GM12878 (cell line): Measurements from ENCODE around the gene ADIG. TPM values are rescaled to one million over a fixed set of nuclear protein-coding genes. Genes with fewer than 3 reads are reported as not detected.

ENCODE experiments used
- ATAC-seq: fragments of 200-7000 bp; cut with Tn5 transposase; 3 replicates; pipeline ENCODE4 v1.9.1; 2020; ENCODE audit warnings: mild to moderate bottlenecking, moderate library complexity
- BruUV-seq: library from RNA; stranded (reverse); fragments of 400-500 nt; replicated peaks from 2 replicates; lab custom pipeline; 2021; lab: Mats Ljungman, UMichigan
- CTCF ChIA-PET: fragments of 300-600 bp; sonication (Branson Sonifier 250); formaldehyde crosslinking; extraction: SDS; loops from one replicate; lab custom pipeline; 2021; ENCODE audit warnings: inconsistent platforms; lab: Yijun Ruan, JAX
- POLR2A ChIA-PET: fragments of 350-600 bp; formaldehyde crosslinking; extraction: SDS; loops from one replicate; lab custom pipeline; 2021; ENCODE audit warnings: inconsistent platforms; lab: Charles Lee
- RAD21 ChIA-PET: fragments of 300-600 bp; sonication (Branson Sonifier 250); formaldehyde crosslinking; loops from one replicate; lab custom pipeline; 2023; ENCODE audit warnings: antibody characterized with exemption; ENCODE audit not compliant: unreplicated experiment; lab: Charles Lee
- SMC1A ChIA-PET: fragments of 300-600 bp; sonication (Branson Sonifier 250); formaldehyde crosslinking; loops from one replicate; lab custom pipeline; 2023; ENCODE audit not compliant: unreplicated experiment, uncharacterized antibody; lab: Charles Lee
- DNase-seq: peaks from one replicate; pipeline ENCODE4 v3.0.0-alpha.2; 2011; ENCODE audit warnings: low read depth, low spot score
- FAIRE-seq: peaks from 3 replicates; lab custom pipeline; 2011; peaks lifted over from hg19 to GRCh38; lab: Jason Lieb, UNC
- H2AFZ ChIP-seq: 2 replicates; pipeline ENCODE4 v1.6.0; 2011; ENCODE audit warnings: low read depth, low read length, control low read depth; ENCODE audit not compliant: control insufficient read depth
- H3K27ac ChIP-seq: 2 replicates; pipeline ENCODE4 v1.5.1; 2011; ENCODE audit warnings: control low read depth; ENCODE audit not compliant: control insufficient read depth, insufficient read depth
- H3K27me3 ChIP-seq, 2 experiments: replicated peaks in 1 of 2; 2 replicates each; pipeline versions ENCODE4 v1.6.0 to v1.6.1; 2011; ENCODE audit warnings: low read length in 1 of 2; ENCODE audit not compliant: control insufficient read depth in 2 of 2, insufficient read depth in 2 of 2
- H3K36me3 ChIP-seq, 2 experiments: 2 replicates each; pipeline ENCODE4 v1.5.1; 2011; ENCODE audit warnings: low read length in 1 of 2; ENCODE audit not compliant: control insufficient read depth in 2 of 2, insufficient read depth in 2 of 2
- H3K4me1 ChIP-seq: 2 replicates; pipeline ENCODE4 v1.6.1; 2011; ENCODE audit warnings: mild to moderate bottlenecking, low read length, moderate library complexity, mixed read lengths; ENCODE audit not compliant: control insufficient read depth, insufficient read depth
- H3K4me2 ChIP-seq: 2 replicates; pipeline ENCODE4 v1.6.0; 2011; ENCODE audit warnings: control low read depth; ENCODE audit not compliant: control insufficient read depth, insufficient read depth
- H3K4me3 ChIP-seq: fragments of 200-600 bp; sonication (generic); 2 replicates; pipeline ENCODE4 v1.5.1; 2016
- H3K79me2 ChIP-seq: 2 replicates; pipeline ENCODE4 v1.6.0; 2011; ENCODE audit warnings: low read length; ENCODE audit not compliant: control insufficient read depth, insufficient read depth
- H3K9ac ChIP-seq: 2 replicates; pipeline ENCODE4 v1.8.0; 2011; ENCODE audit warnings: low read length, control low read depth, mixed read lengths; ENCODE audit not compliant: control insufficient read depth, insufficient read depth
- H3K9me3 ChIP-seq: replicated peaks from 3 replicates; pipeline ENCODE4 v1.5.1; 2011; ENCODE audit warnings: mild to moderate bottlenecking, low read length; ENCODE audit not compliant: control insufficient read depth, insufficient read depth
- H4K20me1 ChIP-seq: 2 replicates; pipeline ENCODE4 v1.6.0; 2011; ENCODE audit not compliant: control insufficient read depth, insufficient read depth
- CHD4 ChIP-seq: fragments of 200-600 bp; sonication (generic); IDR thresholded peaks from 2 replicates; pipeline ENCODE4 v1.6.1; 2016; ENCODE audit warnings: mild to moderate bottlenecking
- JUNB ChIP-seq: IDR thresholded peaks from 2 replicates; pipeline ENCODE4 v1.6.1; 2016; ENCODE audit warnings: antibody characterized with exemption, mild to moderate bottlenecking
- MTA2 ChIP-seq: fragments of 450-650 bp; IDR thresholded peaks from 2 replicates; pipeline ENCODE4 v1.6.1; 2016; ENCODE audit warnings: low read depth, mild to moderate bottlenecking, moderate library complexity
- NR2C2 ChIP-seq: IDR thresholded peaks from 2 replicates; pipeline ENCODE4 v1.6.1; 2011; ENCODE audit warnings: borderline replicate concordance, low read depth; ENCODE audit not compliant: control insufficient read depth, insufficient read length
- PAX8 ChIP-seq: fragments of 450-650 bp; IDR thresholded peaks from 2 replicates; pipeline ENCODE4 v1.6.1; 2017; ENCODE audit warnings: mild to moderate bottlenecking, moderate library complexity
- POLR2AphosphoS5 ChIP-seq: IDR thresholded peaks from 2 replicates; pipeline ENCODE4 v1.6.1; 2011; ENCODE audit warnings: mild to moderate bottlenecking, low read length, inconsistent platforms
- SMAD1 ChIP-seq: fragments of 450-650 bp; IDR thresholded peaks from 2 replicates; pipeline ENCODE4 v1.6.1; 2018; ENCODE audit warnings: mild to moderate bottlenecking, low read depth; ENCODE audit not compliant: partially characterized antibody
- SMARCA5 ChIP-seq: fragments of 450-650 bp; IDR thresholded peaks from 2 replicates; pipeline ENCODE4 v1.6.1; 2017; ENCODE audit warnings: mild to moderate bottlenecking
- ZBED1 ChIP-seq: IDR thresholded peaks from 2 replicates; pipeline ENCODE4 v1.6.1; 2016; ENCODE audit warnings: borderline replicate concordance
- WGBS: methylation state at CpG from one replicate; pipeline ENCODE4 v1.1.6; 2016; ENCODE audit warnings: low lambda C conversion rate; ENCODE audit not compliant: insufficient replicate concordance, insufficient coverage; ENCODE audit errors: missing lambda C conversion rate; 5-methylcytosine and 5-hydroxymethylcytosine counted together
- in situ Hi-C: fragments of 300-500 bp; cut with MboI; formaldehyde crosslinking; loops from 9 replicates; pipeline ENCODE4 v1.14.3; 2018; ENCODE audit warnings: mixed read lengths
- intact Hi-C: fragments of 100-400 bp; cut with micrococcal nuclease; formaldehyde crosslinking; loops from one replicate; pipeline ENCODE4 v1.14.2; 2022; ENCODE audit not compliant: unreplicated experiment
- polyA plus RNA-seq, 11 experiments: library from polyadenylated mRNA; depleted of rRNA in 4 of 11; unstranded in 6 of 11; stranded (reverse) in 5 of 11; fragments of >200 nt; fragmentation: Nextera tagmentation in 4 of 11; fragmentation: Illumina TruSeq in 1 of 11; extraction: Ambion mirVana in 4 of 11; extraction: Trizol in 1 of 11; gene quantifications; 1 replicate in 1 of 11; 2 replicates in 10 of 11; pipeline versions ENCODE4 v1.2.1 to v1.2.3, GENCODE V29; 2011 to 2016; ENCODE audit warnings: inconsistent platforms in 2 of 11, missing spikeins in 2 of 11, low read depth in 1 of 11
- total RNA-seq, 4 experiments: library from RNA; depleted of rRNA in 3 of 4; stranded (reverse); fragments of >200 nt in 3 of 4; fragmentation: Illumina TruSeq in 1 of 4; extraction: Trizol in 1 of 4; gene quantifications; 2 replicates each; pipeline versions ENCODE4 v1.2.1 to v1.2.3, GENCODE V29; 2013 to 2021
- TF ChIP-seq, protein P1 (sequence below): fragments of 450-650 bp; formaldehyde crosslinking; IDR thresholded peaks from 2 replicates; pipeline ENCODE4 v1.4.0; 2020; ENCODE audit warnings: mild to moderate bottlenecking, moderate library complexity
- TF ChIP-seq, protein P2 (sequence below): fragments of 450-650 bp; IDR thresholded peaks from 2 replicates; pipeline ENCODE4 v1.6.1; 2017; ENCODE audit warnings: mild to moderate bottlenecking, low read depth, inconsistent platforms; ENCODE audit not compliant: poor library complexity, severe bottlenecking
- TF ChIP-seq, protein P3 (sequence below): fragments of 450-650 bp; IDR thresholded peaks from 2 replicates; pipeline ENCODE4 v1.6.1; 2017; ENCODE audit warnings: mild to moderate bottlenecking
- TF ChIP-seq, protein P4 (sequence below): IDR thresholded peaks from 2 replicates; pipeline ENCODE4 v1.6.1; 2012; ENCODE audit warnings: low read depth, low read length, improper control_type of control experiment

ADIG gene
- total and polyA plus RNA-seq, 10 of the 15 experiments (the other 5 are each of a cell fraction or from before 2014, with no cell fraction given): not detected

DNA sequence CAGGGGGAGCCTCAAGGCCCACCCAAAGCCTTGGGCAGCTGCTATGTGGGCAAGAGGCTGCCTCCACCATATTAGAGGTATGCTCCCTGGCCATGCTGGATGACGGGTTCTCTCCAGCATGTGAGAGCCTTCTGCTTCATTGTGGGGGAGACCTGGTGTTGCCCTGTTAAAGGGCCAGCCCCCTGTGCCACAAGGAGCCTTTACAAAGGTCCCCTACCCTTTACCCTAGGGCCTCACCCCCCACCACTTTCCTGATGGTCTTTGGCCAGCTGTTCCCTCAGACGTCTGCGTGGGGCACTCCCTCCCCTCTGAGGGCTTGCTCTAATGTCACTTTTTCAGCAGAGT lies 5.2 kb downstream of the ADIG start:
- no peak overlapping the region for H3K4me2 ChIP-seq
- POLR2A ChIA-PET: no interaction called here
- no peak overlapping the region for H2AFZ ChIP-seq
- no peaks in the 10 kb centered on the region for H3K79me2 ChIP-seq
- FAIRE-seq (no peak), ATAC-seq (no peak), DNase-seq (no peak)
- no peaks in the 10 kb centered on the region for H3K9me3 ChIP-seq
- SMC1A ChIA-PET: no interaction called here
- no peak overlapping the region for H3K4me3 ChIP-seq
- no peaks in the 10 kb centered on the region for H4K20me1 ChIP-seq
- H3K4me1 ChIP-seq: no peaks in the 10 kb centered on the region
- H3K27ac ChIP-seq: no peak overlapping the region
- peaks cover 0 to 2% of the 10 kb centered on the region in 2 experiments; a peak in 2 of 4 replicates for H3K27me3 ChIP-seq
- CTCF ChIA-PET: no interaction called here
- TF ChIP-seq, protein P1, sequence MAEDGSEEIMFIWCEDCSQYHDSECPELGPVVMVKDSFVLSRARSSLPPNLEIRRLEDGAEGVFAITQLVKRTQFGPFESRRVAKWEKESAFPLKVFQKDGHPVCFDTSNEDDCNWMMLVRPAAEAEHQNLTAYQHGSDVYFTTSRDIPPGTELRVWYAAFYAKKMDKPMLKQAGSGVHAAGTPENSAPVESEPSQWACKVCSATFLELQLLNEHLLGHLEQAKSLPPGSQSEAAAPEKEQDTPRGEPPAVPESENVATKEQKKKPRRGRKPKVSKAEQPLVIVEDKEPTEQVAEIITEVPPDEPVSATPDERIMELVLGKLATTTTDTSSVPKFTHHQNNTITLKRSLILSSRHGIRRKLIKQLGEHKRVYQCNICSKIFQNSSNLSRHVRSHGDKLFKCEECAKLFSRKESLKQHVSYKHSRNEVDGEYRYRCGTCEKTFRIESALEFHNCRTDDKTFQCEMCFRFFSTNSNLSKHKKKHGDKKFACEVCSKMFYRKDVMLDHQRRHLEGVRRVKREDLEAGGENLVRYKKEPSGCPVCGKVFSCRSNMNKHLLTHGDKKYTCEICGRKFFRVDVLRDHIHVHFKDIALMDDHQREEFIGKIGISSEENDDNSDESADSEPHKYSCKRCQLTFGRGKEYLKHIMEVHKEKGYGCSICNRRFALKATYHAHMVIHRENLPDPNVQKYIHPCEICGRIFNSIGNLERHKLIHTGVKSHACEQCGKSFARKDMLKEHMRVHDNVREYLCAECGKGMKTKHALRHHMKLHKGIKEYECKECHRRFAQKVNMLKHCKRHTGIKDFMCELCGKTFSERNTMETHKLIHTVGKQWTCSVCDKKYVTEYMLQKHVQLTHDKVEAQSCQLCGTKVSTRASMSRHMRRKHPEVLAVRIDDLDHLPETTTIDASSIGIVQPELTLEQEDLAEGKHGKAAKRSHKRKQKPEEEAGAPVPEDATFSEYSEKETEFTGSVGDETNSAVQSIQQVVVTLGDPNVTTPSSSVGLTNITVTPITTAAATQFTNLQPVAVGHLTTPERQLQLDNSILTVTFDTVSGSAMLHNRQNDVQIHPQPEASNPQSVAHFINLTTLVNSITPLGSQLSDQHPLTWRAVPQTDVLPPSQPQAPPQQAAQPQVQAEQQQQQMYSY (CRISPR knock-in tag): no peak
- TF ChIP-seq MTA2 (no peak), PAX8 (no peak), ZBED1 (no peak), JUNB (no peak), POLR2AphosphoS5 (no peak), SMARCA5 (no peak), SMAD1 (no peak), CHD4 (no peak), NR2C2 (no peak)
- TF ChIP-seq, protein P2, sequence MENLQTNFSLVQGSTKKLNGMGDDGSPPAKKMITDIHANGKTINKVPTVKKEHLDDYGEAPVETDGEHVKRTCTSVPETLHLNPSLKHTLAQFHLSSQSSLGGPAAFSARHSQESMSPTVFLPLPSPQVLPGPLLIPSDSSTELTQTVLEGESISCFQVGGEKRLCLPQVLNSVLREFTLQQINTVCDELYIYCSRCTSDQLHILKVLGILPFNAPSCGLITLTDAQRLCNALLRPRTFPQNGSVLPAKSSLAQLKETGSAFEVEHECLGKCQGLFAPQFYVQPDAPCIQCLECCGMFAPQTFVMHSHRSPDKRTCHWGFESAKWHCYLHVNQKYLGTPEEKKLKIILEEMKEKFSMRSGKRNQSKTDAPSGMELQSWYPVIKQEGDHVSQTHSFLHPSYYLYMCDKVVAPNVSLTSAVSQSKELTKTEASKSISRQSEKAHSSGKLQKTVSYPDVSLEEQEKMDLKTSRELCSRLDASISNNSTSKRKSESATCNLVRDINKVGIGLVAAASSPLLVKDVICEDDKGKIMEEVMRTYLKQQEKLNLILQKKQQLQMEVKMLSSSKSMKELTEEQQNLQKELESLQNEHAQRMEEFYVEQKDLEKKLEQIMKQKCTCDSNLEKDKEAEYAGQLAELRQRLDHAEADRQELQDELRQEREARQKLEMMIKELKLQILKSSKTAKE: no peak
- TF ChIP-seq, protein P3, sequence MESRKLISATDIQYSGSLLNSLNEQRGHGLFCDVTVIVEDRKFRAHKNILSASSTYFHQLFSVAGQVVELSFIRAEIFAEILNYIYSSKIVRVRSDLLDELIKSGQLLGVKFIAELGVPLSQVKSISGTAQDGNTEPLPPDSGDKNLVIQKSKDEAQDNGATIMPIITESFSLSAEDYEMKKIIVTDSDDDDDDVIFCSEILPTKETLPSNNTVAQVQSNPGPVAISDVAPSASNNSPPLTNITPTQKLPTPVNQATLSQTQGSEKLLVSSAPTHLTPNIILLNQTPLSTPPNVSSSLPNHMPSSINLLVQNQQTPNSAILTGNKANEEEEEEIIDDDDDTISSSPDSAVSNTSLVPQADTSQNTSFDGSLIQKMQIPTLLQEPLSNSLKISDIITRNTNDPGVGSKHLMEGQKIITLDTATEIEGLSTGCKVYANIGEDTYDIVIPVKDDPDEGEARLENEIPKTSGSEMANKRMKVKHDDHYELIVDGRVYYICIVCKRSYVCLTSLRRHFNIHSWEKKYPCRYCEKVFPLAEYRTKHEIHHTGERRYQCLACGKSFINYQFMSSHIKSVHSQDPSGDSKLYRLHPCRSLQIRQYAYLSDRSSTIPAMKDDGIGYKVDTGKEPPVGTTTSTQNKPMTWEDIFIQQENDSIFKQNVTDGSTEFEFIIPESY: no peak
- TF ChIP-seq, protein P4, sequence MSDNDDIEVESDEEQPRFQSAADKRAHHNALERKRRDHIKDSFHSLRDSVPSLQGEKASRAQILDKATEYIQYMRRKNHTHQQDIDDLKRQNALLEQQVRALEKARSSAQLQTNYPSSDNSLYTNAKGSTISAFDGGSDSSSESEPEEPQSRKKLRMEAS: no peak
- in situ Hi-C loops: no loop called here
- 37% methylated on average over 3 of the region's 3 CpGs for WGBS
- no TSS peak for BruUV-seq
- no peak overlapping the region for H3K9ac ChIP-seq
- intact Hi-C loops: no loop called here
- H3K36me3 ChIP-seq: no peaks in the 10 kb centered on the region
- RAD21 ChIA-PET: no interaction called here
